Hepatocyte (in vitro differentiated cells): ENCODE data around the gene SLC6A12.

Experiments
- CTCF ChIP-seq: fragments of 200-600 bp; sonication (generic); IDR thresholded peaks from 2 replicates; pipeline ENCODE4 v1.5.1; 2016; ENCODE audit warnings: antibody characterized with exemption, mild to moderate bottlenecking; ENCODE audit not compliant: poor library complexity
- EZH2 ChIP-seq: fragments of 200-600 bp; sonication (generic); IDR thresholded peaks from 2 replicates; pipeline ENCODE4 v1.6.1; 2016; ENCODE audit warnings: antibody characterized with exemption, mild to moderate bottlenecking, borderline replicate concordance

- TF ChIP-seq EZH2 (no peak), CTCF (no peak)
Measured at GRCh38 chr12:229441-230191, 15.7 kb upstream of the SLC6A12 start.
